ELR (cell line): ENCODE measurements around the gene SLC22A4.
A peak's percentile ranks its signal among the peaks of the same experiment; 100 is the strongest.

ENCODE experiments used
- DNase-seq: peaks from one replicate; pipeline ENCODE4 v3.0.0-alpha.2; 2015; ENCODE audit warnings: low read depth

SLC22A4 gene

GRCh38 chr5:132376694-132377641 lies 82.8 kb downstream of the SLC22A4 start:
- DNase-seq: no peak

GRCh38 chr5:132377738-132378137 lies 83.5 kb downstream of the SLC22A4 start:
- no peak for DNase-seq

GRCh38 chr5:132378580-132378979 lies 84.4 kb downstream of the SLC22A4 start:
- DNase-seq: peak; percentile 30

- no peak for DNase-seq
These were observed 85.9 kb downstream of the SLC22A4 start for GRCh38 chr5:132380047-132380446.

- DNase-seq: no peak
These were observed 86.5 kb downstream of the SLC22A4 start for GRCh38 chr5:132380741-132381140.

- DNase-seq: no peak
These were observed 87.4 kb downstream of the SLC22A4 start for GRCh38 chr5:132381614-132382013.

GRCh38 chr5:132383261-132383660 lies 89.1 kb downstream of the SLC22A4 start:
- no peak for DNase-seq

GRCh38 chr5:132383984-132384383 lies 89.8 kb downstream of the SLC22A4 start:
- DNase-seq: no peak

GRCh38 chr5:132384506-132385050 lies 90.4 kb downstream of the SLC22A4 start:
- no peak for DNase-seq

- DNase-seq: peak; percentile 79
These were observed 91.3 kb downstream of the SLC22A4 start for GRCh38 chr5:132385326-132386105.

- peak; percentile 84 for DNase-seq
These were observed 92.6 kb downstream of the SLC22A4 start for GRCh38 chr5:132386644-132387286.

- peak; percentile 99 for DNase-seq
These were observed 93.5 kb downstream of the SLC22A4 start for GRCh38 chr5:132387640-132388117.

GRCh38 chr5:132388244-132389050 lies 94.3 kb downstream of the SLC22A4 start:
- peak; percentile 59 for DNase-seq

GRCh38 chr5:132389051-132389331 lies 94.8 kb downstream of the SLC22A4 start:
- peak; percentile 19 for DNase-seq

- peak; percentile 100 for DNase-seq
These were observed 95.5 kb downstream of the SLC22A4 start for GRCh38 chr5:132389585-132390286.

GRCh38 chr5:132391247-132391646 lies 97.1 kb downstream of the SLC22A4 start:
- DNase-seq: no peak

GRCh38 chr5:132391870-132392269 lies 97.7 kb downstream of the SLC22A4 start:
- no peak for DNase-seq

GRCh38 chr5:132392411-132392810 lies 98.2 kb downstream of the SLC22A4 start:
- DNase-seq: no peak

- DNase-seq: no peak
These were observed 99.0 kb downstream of the SLC22A4 start for GRCh38 chr5:132392978-132393825.
